ENCODE data around the gene ROBO1. TPM values are rescaled to one million over a fixed set of nuclear protein-coding genes. Genes with fewer than 3 reads are reported as not detected.

Gene ROBO1
- total RNA-seq, 6 experiments from 2014 or later = 1.1 to 7.2 (median 4.3) TPM

DNA sequence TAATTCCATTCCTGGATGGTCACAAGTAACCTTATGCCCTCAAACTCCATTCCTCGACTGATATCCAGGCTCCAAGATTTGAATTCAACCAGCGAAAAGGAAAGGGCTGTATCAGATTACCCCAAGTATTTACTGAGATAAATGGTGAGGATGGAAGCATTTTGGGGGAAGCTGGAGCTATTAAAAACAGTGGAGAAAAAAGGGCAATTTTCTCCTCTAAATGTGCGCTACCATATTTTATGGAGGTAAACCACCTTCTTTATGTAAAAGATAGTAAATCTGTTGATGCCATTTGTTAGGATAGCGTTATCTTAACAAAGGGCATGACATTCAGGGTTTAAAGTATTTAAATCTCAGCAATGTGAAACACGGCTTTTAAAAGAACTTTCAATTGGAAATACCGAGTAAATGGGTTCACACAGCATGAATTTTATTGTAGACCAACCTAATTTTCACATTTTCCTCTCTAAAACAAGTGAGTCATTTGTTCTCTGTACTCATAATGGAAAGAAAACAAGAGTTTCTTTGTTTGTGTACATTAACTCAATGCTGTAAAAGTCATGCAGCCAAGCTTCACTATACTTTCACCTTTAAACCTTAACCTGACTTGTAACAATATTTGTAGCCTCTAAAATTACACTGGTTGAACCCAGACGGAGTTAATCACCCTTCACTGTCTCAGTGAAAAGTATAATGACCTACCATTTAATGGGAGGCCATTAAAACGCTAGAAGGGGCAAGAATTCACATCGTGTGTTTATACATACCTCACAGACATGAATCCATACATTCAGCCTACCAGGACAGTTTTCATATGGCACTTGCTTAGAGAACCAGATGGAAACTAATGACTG lies 773.4 kb downstream of the ROBO1 start:
- H3K4me3 ChIP-seq = no peak overlapping the region
- H3K36me3 ChIP-seq = no peaks in the 10 kb centered on the region
- ATAC-seq (peak in 1 of 4 donors; percentile 20), DNase-seq (no peak)
- no peaks in the 10 kb centered on the region for H3K9me3 ChIP-seq
- no peaks in the 10 kb centered on the region for H3K4me1 ChIP-seq
- H3K27me3 ChIP-seq = no peaks in the 10 kb centered on the region
- TF ChIP-seq POLR2A (IDR thresholded peaks at IDR 0.05) = no peak
- TF ChIP-seq CTCF (IDR thresholded peaks at IDR 0.05) = no peak
- WGBS (ENCODE audit: insufficient coverage, low coverage, low lambda C conversion rate, missing lambda C conversion rate) = 53% methylated on average over 9 of the region's 9 CpGs
- intact Hi-C loops (cut with DNase I) = no loop called here
- H3K27ac ChIP-seq = no peak overlapping the region

GRCh38 chr3:78993375-78993774 lies 774.4 kb downstream of the ROBO1 start:
- peak in 1 of 4 donors; percentile 47 for ATAC-seq
- H3K4me3 ChIP-seq = no peak overlapping the region
- H3K27me3 ChIP-seq = no peaks in the 10 kb centered on the region
- intact Hi-C loops (cut with DNase I) = no loop called here
- H3K9me3 ChIP-seq = no peaks in the 10 kb centered on the region
- peaks cover 0 to 4% (median 0%) of the 10 kb centered on the region in 4 donors for H3K4me1 ChIP-seq
- no peak for DNase-seq
- TF ChIP-seq CTCF (IDR thresholded peaks at IDR 0.05) (no peak), POLR2A (IDR thresholded peaks at IDR 0.05) (no peak)
- 43% methylated on average over 4 of the region's 4 CpGs for WGBS (ENCODE audit: insufficient coverage, low coverage, low lambda C conversion rate, missing lambda C conversion rate)
- no peak overlapping the region for H3K27ac ChIP-seq
- no peaks in the 10 kb centered on the region for H3K36me3 ChIP-seq

GRCh38 chr3:78992830-78993229 lies 775.0 kb downstream of the ROBO1 start:
- H3K27me3 ChIP-seq = no peaks in the 10 kb centered on the region
- no peaks in the 10 kb centered on the region for H3K36me3 ChIP-seq
- peaks cover 0 to 9% (median 0%) of the 10 kb centered on the region in 4 donors for H3K4me1 ChIP-seq
- no peaks in the 10 kb centered on the region for H3K9me3 ChIP-seq
- DNase-seq (no peak), ATAC-seq (no peak)
- no peak overlapping the region for H3K27ac ChIP-seq
- no peak for TF ChIP-seq CTCF (IDR thresholded peaks at IDR 0.05)
- no peak for TF ChIP-seq POLR2A (IDR thresholded peaks at IDR 0.05)
- no peak overlapping the region for H3K4me3 ChIP-seq
- 89% methylated on average over 3 of the region's 3 CpGs for WGBS (ENCODE audit: insufficient coverage, low coverage, low lambda C conversion rate, missing lambda C conversion rate)
- intact Hi-C loops (cut with DNase I) = no loop called here

DNA sequence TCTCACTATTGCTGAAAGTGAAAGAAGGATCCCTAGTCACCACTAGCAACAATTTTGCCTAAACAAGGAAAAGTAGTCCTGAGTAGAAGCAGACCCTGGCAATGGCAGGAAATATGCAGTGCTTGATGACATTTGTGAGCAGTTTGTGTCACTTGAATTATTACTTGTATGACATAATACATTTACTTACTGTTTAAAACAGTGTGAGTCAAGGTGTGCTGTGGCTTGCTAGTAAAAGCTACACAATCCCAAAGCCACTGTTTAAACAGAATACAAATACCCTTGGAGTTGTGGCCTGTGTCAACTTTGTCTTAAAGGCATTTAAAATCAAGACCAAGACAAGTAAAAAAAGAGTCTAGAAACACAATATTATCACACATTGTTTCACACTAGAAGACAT lies 775.4 kb downstream of the ROBO1 start:
- intact Hi-C loops (cut with DNase I) = no loop called here
- DNase-seq (no peak), ATAC-seq (no peak)
- H3K27me3 ChIP-seq = no peaks in the 10 kb centered on the region
- TF ChIP-seq CTCF (IDR thresholded peaks at IDR 0.05) (no peak), POLR2A (IDR thresholded peaks at IDR 0.05) (no peak)
- H3K4me3 ChIP-seq = no peak overlapping the region
- H3K9me3 ChIP-seq = no peaks in the 10 kb centered on the region
- H3K4me1 ChIP-seq = peaks cover 0 to 9% (median 0%) of the 10 kb centered on the region in 4 donors
- H3K36me3 ChIP-seq = no peaks in the 10 kb centered on the region
- no peak overlapping the region for H3K27ac ChIP-seq

Measured in right lobe of liver (tissue), 6 donors.